GM20000 (cell line): Measurements from ENCODE around the gene FOXK1.
"Not testable (repeated sequence)": the region's sequence is repeated elsewhere in the genome, so short reads cannot be mapped to it uniquely, and the experiment has no call there.

ENCODE experiments used
- DNase-seq: peaks from one replicate; pipeline ENCODE4 v3.0.0; 2012; ENCODE audit warnings: low spot score
- CTCF ChIP-seq: IDR thresholded peaks from 2 replicates; pipeline ENCODE4 v1.5.1; 2012; ENCODE audit warnings: mild to moderate bottlenecking, control low read depth; ENCODE audit errors: extremely low read depth, missing control alignments

The FOXK1 gene

DNA sequence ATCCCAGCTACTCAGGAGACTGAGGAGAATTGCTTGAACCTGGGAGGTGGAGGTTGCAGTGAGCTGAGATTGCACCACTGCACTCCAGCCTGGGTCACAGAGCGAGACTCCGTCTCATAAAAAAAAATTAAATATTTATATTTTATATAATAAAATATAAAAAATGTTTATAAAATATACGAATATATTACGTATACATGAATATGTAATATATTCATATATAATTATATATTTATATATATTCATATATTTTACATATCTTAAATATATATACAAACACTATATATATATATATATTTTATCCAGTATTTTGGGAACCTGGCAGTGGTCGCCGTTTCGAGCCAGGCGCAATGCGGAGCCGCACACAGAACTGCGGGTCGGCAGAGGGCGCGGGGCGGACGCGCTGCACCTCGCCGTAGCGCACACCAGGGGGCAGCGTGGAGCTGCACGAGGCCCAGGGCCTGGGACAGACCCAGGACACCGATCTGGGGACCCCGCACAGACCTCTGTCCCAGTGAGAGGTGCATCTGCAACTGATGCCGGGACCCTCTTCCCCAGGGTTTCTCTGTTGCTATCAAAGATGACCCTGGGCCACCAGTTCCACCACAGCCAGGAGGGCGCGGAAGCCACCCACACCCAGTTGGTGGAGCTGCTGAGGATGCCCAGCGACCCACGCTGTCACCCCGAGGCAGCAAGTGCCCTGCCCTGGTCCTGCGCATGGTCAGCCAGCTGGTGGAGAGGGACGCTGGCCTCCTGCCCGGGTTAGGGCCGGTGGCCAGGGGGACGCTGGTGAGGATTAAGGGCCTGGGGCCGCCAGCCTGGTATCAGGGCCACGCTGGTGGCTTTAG is 116.0 kb downstream of the FOXK1 start:
- DNase-seq = peak; percentile 90
- peak; percentile 94 for TF ChIP-seq CTCF

DNA sequence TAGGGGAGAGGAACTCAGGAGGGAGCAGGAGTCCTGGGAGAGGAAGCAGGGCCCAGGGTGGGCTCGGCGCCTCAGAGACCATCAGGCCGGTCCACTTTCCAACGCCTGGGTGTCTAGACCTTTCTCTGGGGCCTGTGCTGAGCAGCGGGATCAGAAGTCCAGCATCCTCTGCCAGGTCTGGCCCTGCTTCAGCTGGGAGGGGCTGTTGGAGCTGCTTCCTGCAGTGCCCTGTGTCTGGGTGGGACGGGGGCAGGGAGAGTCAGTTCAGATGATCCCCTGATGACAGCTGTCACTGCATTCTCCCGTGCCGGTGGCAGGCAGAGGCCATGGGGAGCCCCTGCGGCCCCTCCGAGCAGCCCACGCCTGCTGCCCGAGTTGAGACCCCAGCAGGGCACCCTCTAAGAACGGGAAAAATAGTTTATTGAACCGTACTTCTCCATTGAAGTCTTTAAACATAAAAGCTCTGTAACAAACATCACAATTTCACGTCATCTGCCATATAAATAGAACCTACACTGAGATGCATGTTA is 116.7 kb downstream of the FOXK1 start:
- TF ChIP-seq CTCF = no peak
- DNase-seq = no peak

GRCh38 chr7:4799508-4800268 is 117.6 kb downstream of the FOXK1 start:
- DNase-seq = no peak
- no peak for TF ChIP-seq CTCF

- no peak for DNase-seq
- TF ChIP-seq CTCF = no peak
These were observed 118.4 kb downstream of the FOXK1 start for GRCh38 chr7:4800487-4800886.

DNA sequence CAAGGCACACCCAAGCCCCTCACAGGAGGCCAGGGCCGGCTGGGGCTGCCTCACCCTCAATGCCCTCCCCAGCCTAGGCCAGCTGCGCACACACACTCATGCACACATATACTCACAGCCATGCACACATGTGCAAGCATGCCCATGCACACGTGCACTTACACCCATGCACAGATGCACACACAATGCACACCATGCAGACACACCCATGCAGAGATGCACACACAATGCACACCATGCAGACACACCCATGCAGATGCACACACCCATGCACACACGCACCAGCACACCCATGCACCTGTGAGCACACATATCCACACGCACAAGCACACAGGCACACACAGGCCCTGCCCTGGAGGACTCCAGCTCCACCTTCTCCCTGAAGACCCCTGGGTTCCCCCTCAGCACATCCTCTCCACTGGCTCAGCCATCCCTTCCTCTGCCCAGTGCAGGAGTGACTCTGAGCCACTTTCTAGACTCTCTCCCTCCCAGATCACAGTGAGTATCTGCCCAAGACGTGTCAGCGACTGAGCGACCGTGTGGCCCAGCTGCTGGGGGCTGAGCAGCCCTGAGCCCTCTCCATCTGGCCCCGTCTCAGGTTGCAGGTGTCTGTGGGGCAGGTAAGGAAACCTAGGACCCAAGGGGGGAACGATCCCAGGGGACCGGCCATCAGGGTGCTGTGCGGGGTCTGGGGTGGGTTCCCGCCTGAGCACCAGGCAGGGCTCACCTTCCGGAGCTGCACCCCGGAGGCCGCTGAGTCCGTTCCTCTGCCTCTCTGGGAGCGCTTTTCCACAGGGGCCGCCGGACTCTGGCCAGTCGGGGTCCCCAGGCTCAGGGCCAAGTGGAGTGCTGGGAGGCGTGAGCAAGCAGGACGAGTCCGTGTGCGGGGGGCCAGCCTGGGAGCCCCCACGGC is 119.1 kb downstream of the FOXK1 start:
- DNase-seq = no peak
- TF ChIP-seq CTCF = no peak

DNA sequence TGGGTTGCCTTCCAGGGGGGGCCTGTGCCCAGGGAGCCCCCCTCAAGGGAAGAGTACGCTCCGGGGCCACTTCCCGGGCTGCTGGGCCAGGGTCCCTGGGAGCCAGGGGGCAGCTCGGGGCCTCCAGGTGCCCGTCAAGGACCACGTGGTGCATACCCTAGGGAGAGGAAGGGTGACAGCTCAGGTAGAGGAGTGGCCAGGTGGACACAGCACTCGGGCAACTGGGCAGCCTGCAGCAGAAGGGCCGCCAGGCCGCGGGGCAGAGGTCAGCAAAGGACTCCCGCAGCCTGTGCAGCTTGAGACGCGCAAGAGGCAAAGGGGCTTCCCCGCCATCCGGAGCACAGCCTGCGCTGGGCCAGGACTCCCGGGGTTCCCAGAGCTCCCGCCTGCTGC is 119.7 kb downstream of the FOXK1 start:
- no peak for TF ChIP-seq CTCF
- DNase-seq = no peak

DNA sequence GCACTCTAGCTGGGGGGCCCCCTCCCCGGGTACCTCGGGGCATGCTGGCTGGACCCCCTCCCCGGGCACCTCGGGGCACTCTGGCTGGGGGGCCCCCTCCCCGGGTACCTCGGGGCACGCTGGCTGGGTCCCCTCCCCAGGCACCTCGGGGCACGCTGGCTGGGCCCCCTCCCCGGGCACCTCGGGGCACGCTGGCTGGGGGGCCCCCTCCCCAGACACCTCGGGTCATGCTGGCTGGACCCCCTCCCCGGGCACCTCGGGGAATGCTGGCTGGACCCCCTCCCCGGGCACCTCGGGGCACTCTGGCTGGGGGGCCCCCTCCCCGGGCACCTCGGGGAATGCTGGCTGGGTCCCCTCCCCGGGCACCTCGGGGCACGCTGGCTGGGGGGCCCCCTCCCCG is 120.5 kb downstream of the FOXK1 start:
- DNase-seq = not testable (repeated sequence)
